IMR-90 (cell line): ENCODE measurements around the gene DDOST. TPM values are rescaled to one million over a fixed set of nuclear protein-coding genes. Genes with fewer than 3 reads are reported as not detected.

ENCODE experiments used
- ATAC-seq: fragments of 200-7000 bp; cut with Tn5 transposase; 2 replicates; pipeline ENCODE4 v1.9.1; 2020; ENCODE audit warnings: low read depth, mild to moderate bottlenecking, moderate library complexity
- BruUV-seq: library from RNA; stranded (reverse); fragments of 400-500 nt; replicated peaks from 2 replicates; lab custom pipeline; 2021; lab: Mats Ljungman, UMichigan
- CTCF ChIA-PET: fragments of 300-600 bp; formaldehyde crosslinking; extraction: SDS; loops from one replicate; lab custom pipeline; 2021; ENCODE audit warnings: antibody characterized with exemption; lab: Yijun Ruan, JAX
- POLR2A ChIA-PET: fragments of 300-600 bp; sonication (Branson Sonifier 250); formaldehyde crosslinking; loops from one replicate; lab custom pipeline; 2022; ENCODE audit warnings: antibody characterized with exemption; ENCODE audit not compliant: unreplicated experiment; lab: Charles Lee
- DNase-seq: peaks from one replicate; pipeline ENCODE4 v3.0.0; 2013
- H2AFZ ChIP-seq: replicated peaks from 2 replicates; pipeline ENCODE3; 2013; ENCODE audit warnings: low read length, mild to moderate bottlenecking; ENCODE audit not compliant: poor library complexity
- H2AK5ac ChIP-seq: 2 replicates; pipeline ENCODE4 v1.6.1; 2013; ENCODE audit warnings: low read depth, low read length, inconsistent platforms
- H2AK9ac ChIP-seq: replicated peaks from 2 replicates; pipeline ENCODE3; 2013; ENCODE audit warnings: mild to moderate bottlenecking, low read depth, low read length, moderate library complexity; ENCODE audit not compliant: poor library complexity
- H2BK120ac ChIP-seq: 2 replicates; pipeline ENCODE4 v1.6.1; 2013; ENCODE audit warnings: low read depth, low read length, inconsistent platforms
- H2BK15ac ChIP-seq: 3 replicates; pipeline ENCODE4 v1.6.1; 2013; ENCODE audit warnings: low read depth, low read length, inconsistent platforms
- H2BK20ac ChIP-seq: 2 replicates; pipeline ENCODE4 v1.6.1; 2013; ENCODE audit warnings: low read depth, mild to moderate bottlenecking, inconsistent platforms, low read length, moderate library complexity
- H2BK5ac ChIP-seq: 2 replicates; pipeline ENCODE4 v1.6.1; 2013; ENCODE audit warnings: mild to moderate bottlenecking, low read depth, low read length, inconsistent platforms; ENCODE audit not compliant: poor library complexity, severe bottlenecking
- H3K14ac ChIP-seq: replicated peaks from 2 replicates; pipeline ENCODE4 v1.6.1; 2013; ENCODE audit warnings: low read depth, low read length, inconsistent platforms
- H3K18ac ChIP-seq: 2 replicates; pipeline ENCODE4 v1.6.1; 2013; ENCODE audit warnings: low read depth, low read length, control low read depth
- H3K23ac ChIP-seq: 2 replicates; pipeline ENCODE4 v1.6.1; 2013; ENCODE audit warnings: low read depth, low read length, inconsistent platforms
- H3K27ac ChIP-seq: 2 replicates; pipeline ENCODE4 v1.5.1; 2013; ENCODE audit warnings: mild to moderate bottlenecking, control low read depth, low read length; ENCODE audit not compliant: insufficient read depth
- H3K27me3 ChIP-seq: 2 replicates; pipeline ENCODE4 v1.6.1; 2013; ENCODE audit warnings: low read length; ENCODE audit not compliant: control insufficient read depth, insufficient read depth
- H3K36me3 ChIP-seq: 2 replicates; pipeline ENCODE4 v1.6.1; 2013; ENCODE audit warnings: low read length, mixed read lengths; ENCODE audit not compliant: control insufficient read depth, insufficient read depth
- H3K4ac ChIP-seq: 2 replicates; pipeline ENCODE4 v1.6.1; 2013; ENCODE audit warnings: low read depth, low read length, inconsistent platforms
- H3K4me1 ChIP-seq: 2 replicates; pipeline ENCODE4 v1.6.1; 2013; ENCODE audit warnings: low read length, mixed read lengths; ENCODE audit not compliant: control insufficient read depth, insufficient read depth
- H3K4me2 ChIP-seq: 2 replicates; pipeline ENCODE4 v1.6.1; 2013; ENCODE audit warnings: low read depth, mild to moderate bottlenecking, control low read depth, low read length, moderate library complexity
- H3K4me3 ChIP-seq: 2 replicates; pipeline ENCODE4 v1.5.1; 2013; ENCODE audit warnings: low read depth, mild to moderate bottlenecking, control low read depth, low read length, moderate library complexity; ENCODE audit not compliant: insufficient read depth
- H3K56ac ChIP-seq: 2 replicates; pipeline ENCODE4 v1.6.1; 2013; ENCODE audit warnings: low read length, inconsistent platforms; ENCODE audit not compliant: insufficient read depth; ENCODE audit errors: extremely low read depth
- H3K79me1 ChIP-seq, 2 experiments: 2 replicates each; pipeline ENCODE4 v1.6.1; 2013; ENCODE audit warnings: low read length in 2 of 2, inconsistent platforms in 1 of 2, low read depth in 1 of 2
- H3K9ac ChIP-seq: 2 replicates; pipeline ENCODE4 v1.6.1; 2013; ENCODE audit warnings: low read depth, low read length, control low read depth
- H3K9me1 ChIP-seq: 2 replicates; pipeline ENCODE4 v1.6.1; 2013; ENCODE audit warnings: low read length, inconsistent platforms; ENCODE audit not compliant: insufficient read depth
- H3K9me3 ChIP-seq: 2 replicates; pipeline ENCODE4 v1.6.1; 2013; ENCODE audit warnings: low read length; ENCODE audit not compliant: control insufficient read depth, insufficient read depth
- H4K20me1 ChIP-seq: 2 replicates; pipeline ENCODE4 v1.6.1; 2013; ENCODE audit warnings: low read length, inconsistent platforms; ENCODE audit not compliant: insufficient read depth
- H4K5ac ChIP-seq: 2 replicates; pipeline ENCODE4 v1.6.1; 2013; ENCODE audit warnings: mild to moderate bottlenecking, low read depth, low read length, control low read depth
- H4K8ac ChIP-seq, 2 experiments: 2 replicates each; pipeline ENCODE4 v1.6.1; 2013; ENCODE audit warnings: low read depth in 2 of 2, low read length in 2 of 2, control low read depth in 1 of 2, inconsistent platforms in 1 of 2
- H4K91ac ChIP-seq: 2 replicates; pipeline ENCODE4 v1.6.1; 2013; ENCODE audit warnings: low read depth, low read length, inconsistent platforms; ENCODE audit not compliant: insufficient read depth
- BHLHE40 ChIP-seq: fragments of 150-350 bp; IDR thresholded peaks from 2 replicates; pipeline ENCODE4 v1.6.1; 2016; ENCODE audit warnings: mild to moderate bottlenecking, low read depth, low read length
- CEBPB ChIP-seq: IDR thresholded peaks from 2 replicates; pipeline ENCODE4 v1.6.1; 2012; ENCODE audit warnings: low read depth, low read length, improper control_type of control experiment
- CHD1 ChIP-seq: IDR thresholded peaks from 2 replicates; pipeline ENCODE4 v1.6.1; 2012; ENCODE audit warnings: low read depth, low read length, improper control_type of control experiment
- CTCF ChIP-seq: conservative IDR thresholded peaks from 2 replicates; pipeline ENCODE4 v1.5.1; 2012; ENCODE audit warnings: mild to moderate bottlenecking, low read depth, low read length, improper control_type of control experiment
- ELK1 ChIP-seq: fragments of 150-350 bp; IDR thresholded peaks from 2 replicates; pipeline ENCODE4 v1.6.1; 2016; ENCODE audit warnings: low read depth, mild to moderate bottlenecking, low read length, moderate library complexity, borderline replicate concordance
- FOS ChIP-seq: fragments of 150-350 bp; IDR thresholded peaks from 2 replicates; pipeline ENCODE4 v1.6.1; 2016; ENCODE audit warnings: low read depth, low read length
- MAFK ChIP-seq: IDR thresholded peaks from 2 replicates; pipeline ENCODE4 v1.6.1; 2012; ENCODE audit warnings: low read depth, low read length, improper control_type of control experiment
- MAZ ChIP-seq: IDR thresholded peaks from 2 replicates; pipeline ENCODE4 v1.6.1; 2012; ENCODE audit warnings: low read depth, mild to moderate bottlenecking, low read length, improper control_type of control experiment, moderate library complexity, borderline replicate concordance
- MXI1 ChIP-seq: IDR thresholded peaks from 2 replicates; pipeline ENCODE4 v1.6.1; 2012; ENCODE audit warnings: low read depth, mild to moderate bottlenecking, low read length, moderate library complexity, borderline replicate concordance
- NFE2L2 ChIP-seq: fragments of 150-350 bp; IDR thresholded peaks from 2 replicates; pipeline ENCODE4 v1.6.1; 2016; ENCODE audit warnings: low read depth, mild to moderate bottlenecking, low read length
- POLR2A ChIP-seq: IDR thresholded peaks from 2 replicates; pipeline ENCODE4 v1.6.1; 2012; ENCODE audit warnings: mild to moderate bottlenecking, low read depth, low read length
- RAD21 ChIP-seq: IDR thresholded peaks from 2 replicates; pipeline ENCODE4 v1.6.1; 2012; ENCODE audit warnings: low read length, improper control_type of control experiment
- RCOR1 ChIP-seq: IDR thresholded peaks from 2 replicates; pipeline ENCODE4 v1.6.1; 2012; ENCODE audit warnings: mild to moderate bottlenecking, low read length, improper control_type of control experiment; ENCODE audit not compliant: insufficient replicate concordance
- RFX5 ChIP-seq: IDR thresholded peaks from 2 replicates; pipeline ENCODE4 v1.8.0; 2012; ENCODE audit warnings: low read depth, mild to moderate bottlenecking, low read length, moderate library complexity
- SMC3 ChIP-seq: fragments of 150-350 bp; IDR thresholded peaks from 2 replicates; pipeline ENCODE4 v1.6.1; 2016; ENCODE audit warnings: low read depth, mild to moderate bottlenecking, antibody characterized with exemption, low read length, moderate library complexity
- WGBS, 2 experiments: methylation state at CpG; one replicate each; pipeline versions ENCODE4 v1.1.5 to v1.1.7; 2013; ENCODE audit warnings: missing lambda C conversion rate in 2 of 2; ENCODE audit not compliant: insufficient read length in 1 of 2; ENCODE audit errors: extremely low coverage in 2 of 2; 5-methylcytosine and 5-hydroxymethylcytosine counted together
- dilution Hi-C: fragments of 300-500 bp; cut with HindIII; formaldehyde crosslinking; loops from one replicate; pipeline ENCODE4 v1.14.3; 2018; ENCODE audit warnings: low sequenced_read_pairs; ENCODE audit not compliant: unreplicated experiment
- in situ Hi-C: fragments of 300-500 bp; cut with MboI; formaldehyde crosslinking; loops from 3 replicates; pipeline ENCODE4 v1.14.3; 2019; ENCODE audit warnings: low sequenced_read_pairs, inconsistent platforms, mixed read lengths
- intact Hi-C: fragments of 100-400 bp; cut with micrococcal nuclease; formaldehyde crosslinking; loops from 2 replicates; pipeline ENCODE4 v1.10.0; 2022
- polyA plus RNA-seq, 3 experiments: library from polyadenylated mRNA; depleted of rRNA; stranded (reverse); fragments of >200 nt; gene quantifications; 2 replicates each; pipeline ENCODE4 v1.2.3, GENCODE V29; 2012; ENCODE audit warnings: low replicate concordance in 1 of 3
- total RNA-seq: library from RNA; depleted of rRNA; stranded (reverse); fragments of >200 nt; gene quantifications from 2 replicates; pipeline ENCODE4 v1.2.3, GENCODE V29; 2012
- TF ChIP-seq, protein P1 (sequence below): fragments of 150-350 bp; IDR thresholded peaks from 2 replicates; pipeline ENCODE4 v1.6.1; 2017; ENCODE audit warnings: mild to moderate bottlenecking, antibody characterized with exemption, low read length, low read depth

DDOST gene
- total and polyA plus RNA-seq, 2 of the 4 experiments (the other 2 are of a cell fraction), result 179 to 477 TPM

GRCh38 chr1:20682571-20683236, 21.5 kb upstream of the DDOST start:
- H2AK9ac ChIP-seq, result no peak overlapping the region
- intact Hi-C loops, result no loop called here
- no peak overlapping the region for H3K23ac ChIP-seq
- no peak overlapping the region for H3K27ac ChIP-seq
- H3K9me3 ChIP-seq, result no peaks in the 10 kb centered on the region
- no peaks in the 10 kb centered on the region for H3K79me1 ChIP-seq
- H3K9ac ChIP-seq, result no peak overlapping the region
- no peak overlapping the region for H3K18ac ChIP-seq
- H2BK120ac ChIP-seq, result no peak overlapping the region
- H2BK15ac ChIP-seq, result no peak overlapping the region
- POLR2A ChIA-PET, result no interaction called here
- no peak overlapping the region for H3K56ac ChIP-seq
- no peak overlapping the region for H3K14ac ChIP-seq
- no peak overlapping the region for H3K4me2 ChIP-seq
- H4K8ac ChIP-seq, result no peak overlapping the region
- H3K4ac ChIP-seq, result no peak overlapping the region
- 97% methylated on average over 13 of the region's 24 CpGs; no CpG with 5 or more reads in 1 of the 2 experiments for WGBS, 2 experiments
- TF ChIP-seq RAD21 (no peak), FOS (no peak), MAFK (no peak), CEBPB (no peak), RFX5 (no peak), CHD1 (no peak), MXI1 (no peak), RCOR1 (no peak), ELK1 (no peak), MAZ (no peak), NFE2L2 (no peak), SMC3 (no peak), BHLHE40 (no peak), POLR2A (no peak), CTCF (no peak)
- TF ChIP-seq, protein P1, sequence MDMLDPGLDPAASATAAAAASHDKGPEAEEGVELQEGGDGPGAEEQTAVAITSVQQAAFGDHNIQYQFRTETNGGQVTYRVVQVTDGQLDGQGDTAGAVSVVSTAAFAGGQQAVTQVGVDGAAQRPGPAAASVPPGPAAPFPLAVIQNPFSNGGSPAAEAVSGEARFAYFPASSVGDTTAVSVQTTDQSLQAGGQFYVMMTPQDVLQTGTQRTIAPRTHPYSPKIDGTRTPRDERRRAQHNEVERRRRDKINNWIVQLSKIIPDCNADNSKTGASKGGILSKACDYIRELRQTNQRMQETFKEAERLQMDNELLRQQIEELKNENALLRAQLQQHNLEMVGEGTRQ, result no peak
- dilution Hi-C loops, result no loop called here
- no peaks in the 10 kb centered on the region for H4K20me1 ChIP-seq
- no peak overlapping the region for H4K91ac ChIP-seq
- no peak overlapping the region for H2BK20ac ChIP-seq
- in situ Hi-C loops, result loop anchor here (25.0 kb wide), 1 partner anchor 680 kb away; no protein-coding TSS in a partner anchor
- no TSS peak for BruUV-seq
- H3K4me3 ChIP-seq, result no peak overlapping the region
- no peak overlapping the region for H4K5ac ChIP-seq
- H2AFZ ChIP-seq, result peak overlapping the region; percentile 23
- CTCF ChIA-PET, result no interaction called here
- H2BK5ac ChIP-seq, result no peak overlapping the region
- no peaks in the 10 kb centered on the region for H3K9me1 ChIP-seq
- no peak overlapping the region for H2AK5ac ChIP-seq
- ATAC-seq (no peak), DNase-seq (no peak)
- H3K4me1 ChIP-seq, result no peaks in the 10 kb centered on the region
- peaks cover 6% of the 10 kb centered on the region for H3K36me3 ChIP-seq
- no peaks in the 10 kb centered on the region for H3K27me3 ChIP-seq
